SK-MEL-5 (cell line): ENCODE data around the gene CCDC152. TPM values are rescaled to one million over a fixed set of nuclear protein-coding genes. Genes with fewer than 3 reads are reported as not detected.

ENCODE experiments used
- DNase-seq: peaks from one replicate; pipeline ENCODE4 v3.0.0-alpha.2; 2016; ENCODE audit warnings: low read depth, low spot score
- in situ Hi-C: cut with HindIII; loops from 2 replicates; pipeline ENCODE4 v1.10.0; 2016; ENCODE audit warnings: low sequenced_read_pairs, high pct_unique_total_duplicates, low pct_unique_long_range_greater_than_20kb
- total RNA-seq: library from RNA; depleted of rRNA; stranded (reverse); fragments of >200 nt; shearing (Covaris generic); gene quantifications from 2 replicates; pipeline ENCODE4 v1.2.3, GENCODE V29; 2014

Gene CCDC152
- total RNA-seq, 1 experiment from 2014 or later = 0.92 TPM

- no peak for DNase-seq
- in situ Hi-C loops = no loop called here
Measured at GRCh38 chr5:42768106-42768504, 11.5 kb downstream of the CCDC152 start.

- DNase-seq = no peak
- in situ Hi-C loops = no loop called here
Measured at GRCh38 chr5:42770003-42770402, 13.4 kb downstream of the CCDC152 start.

- peak; percentile 57 for DNase-seq
- in situ Hi-C loops = no loop called here
Measured at GRCh38 chr5:42772265-42772993, 15.8 kb downstream of the CCDC152 start.

- in situ Hi-C loops = no loop called here
- no peak for DNase-seq
Measured at GRCh38 chr5:42779083-42779482, 22.5 kb downstream of the CCDC152 start.

- in situ Hi-C loops = no loop called here
- DNase-seq = no peak
Measured at GRCh38 chr5:42781584-42781983, 25.0 kb downstream of the CCDC152 start.

GRCh38 chr5:42784132-42784531, 27.5 kb downstream of the CCDC152 start:
- no peak for DNase-seq
- in situ Hi-C loops = no loop called here

- in situ Hi-C loops = no loop called here
- DNase-seq = no peak
Measured at GRCh38 chr5:42785756-42786155, 29.1 kb downstream of the CCDC152 start.

- in situ Hi-C loops = no loop called here
- DNase-seq = no peak
Measured at GRCh38 chr5:42787073-42787472, 30.5 kb downstream of the CCDC152 start.

- in situ Hi-C loops = no loop called here
- DNase-seq = no peak
Measured at GRCh38 chr5:42787845-42788244, 31.2 kb downstream of the CCDC152 start.

- in situ Hi-C loops = no loop called here
Measured at GRCh38 chr5:42791151-42791550, 34.5 kb downstream of the CCDC152 start.

GRCh38 chr5:42798284-42799240, 41.9 kb downstream of the CCDC152 start:
- DNase-seq = no peak
- in situ Hi-C loops = no loop called here

More at GRCh38 chr5:42791151-42791550, 34.5 kb downstream of the CCDC152 start:
- no peak for DNase-seq

- DNase-seq = no peak
- in situ Hi-C loops = no loop called here
Measured at GRCh38 chr5:42799241-42799608, 42.6 kb downstream of the CCDC152 start.

GRCh38 chr5:42799668-42800114, 43.1 kb downstream of the CCDC152 start:
- in situ Hi-C loops = no loop called here
- DNase-seq = no peak

GRCh38 chr5:42800748-42801330, 44.2 kb downstream of the CCDC152 start:
- no peak for DNase-seq
- in situ Hi-C loops = no loop called here

- in situ Hi-C loops = no loop called here
- DNase-seq = no peak
Measured at GRCh38 chr5:42801516-42802166, 45.0 kb downstream of the CCDC152 start.

- in situ Hi-C loops = no loop called here
- DNase-seq = no peak
Measured at GRCh38 chr5:42804717-42805339, 48.2 kb downstream of the CCDC152 start.

- in situ Hi-C loops = no loop called here
- no peak for DNase-seq
Measured at GRCh38 chr5:42806004-42806700, 49.5 kb downstream of the CCDC152 start.
